ENCODE data around the gene ULBP2.
A peak's percentile ranks its signal among the peaks of the same experiment; 100 is the strongest.
"Not testable (repeated sequence)": the region's sequence is repeated elsewhere in the genome, so short reads cannot be mapped to it uniquely, and the experiment has no call there.

Gene ULBP2

DNA sequence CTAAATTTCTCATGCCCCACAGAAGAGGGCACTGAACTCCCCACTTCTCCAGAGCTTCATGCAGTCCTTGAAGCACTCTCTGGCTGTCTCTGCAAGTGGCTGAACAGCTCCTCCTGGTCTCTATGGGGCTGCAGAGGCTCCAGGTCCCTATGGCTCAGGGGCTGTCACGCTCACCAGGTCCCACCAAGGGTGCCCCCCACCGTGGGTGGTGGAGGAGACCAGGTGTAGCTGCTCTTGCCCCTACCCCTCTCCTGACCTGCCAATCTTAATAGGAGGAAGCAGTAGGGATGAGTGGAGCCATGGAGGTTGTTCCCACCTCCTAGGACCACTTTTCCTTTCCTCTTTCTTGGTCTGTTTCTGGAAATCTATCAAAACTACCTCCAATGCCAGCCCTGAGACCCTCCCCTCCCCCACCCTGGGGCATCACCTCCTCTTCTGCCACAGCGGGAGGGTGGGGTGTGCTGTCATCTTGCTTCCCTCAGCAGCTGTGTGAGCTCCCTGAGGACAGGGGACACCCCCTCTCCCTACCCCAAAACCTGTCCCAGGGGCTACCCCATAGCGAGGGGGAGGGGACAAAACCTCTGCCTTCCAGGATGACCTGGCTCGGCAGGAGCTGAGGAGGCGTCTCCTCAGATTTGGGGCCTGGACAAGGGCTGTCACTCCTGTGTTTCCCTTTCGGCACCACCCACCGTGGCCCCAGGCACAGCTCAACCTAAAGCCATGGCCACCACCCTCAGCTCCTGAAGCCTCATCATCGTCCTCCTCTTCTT, 31.9 kb upstream of the ULBP2 start:
- no peak for DNase-seq

DNA sequence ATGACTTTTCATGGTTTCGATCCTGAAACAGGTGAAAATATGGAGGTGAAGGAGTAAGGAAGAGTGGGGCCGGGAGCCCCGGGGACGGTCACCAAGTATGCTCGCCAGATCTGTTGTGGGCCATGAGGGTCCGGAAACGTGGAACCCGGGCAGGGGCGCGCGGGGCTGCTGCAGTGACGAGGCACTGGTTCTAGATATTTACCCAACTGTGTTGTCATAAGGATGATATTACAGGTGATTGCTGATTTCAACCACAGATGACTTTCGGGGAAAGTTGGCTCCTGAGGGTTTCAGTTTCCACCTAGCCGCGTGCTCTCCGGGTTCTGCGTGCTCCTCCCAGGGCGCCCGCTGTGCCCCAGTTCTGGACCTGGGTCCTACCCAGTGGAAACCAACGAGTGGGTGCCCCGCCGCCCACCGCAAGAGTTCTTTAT, 31.1 kb upstream of the ULBP2 start:
- no peak for DNase-seq

DNA sequence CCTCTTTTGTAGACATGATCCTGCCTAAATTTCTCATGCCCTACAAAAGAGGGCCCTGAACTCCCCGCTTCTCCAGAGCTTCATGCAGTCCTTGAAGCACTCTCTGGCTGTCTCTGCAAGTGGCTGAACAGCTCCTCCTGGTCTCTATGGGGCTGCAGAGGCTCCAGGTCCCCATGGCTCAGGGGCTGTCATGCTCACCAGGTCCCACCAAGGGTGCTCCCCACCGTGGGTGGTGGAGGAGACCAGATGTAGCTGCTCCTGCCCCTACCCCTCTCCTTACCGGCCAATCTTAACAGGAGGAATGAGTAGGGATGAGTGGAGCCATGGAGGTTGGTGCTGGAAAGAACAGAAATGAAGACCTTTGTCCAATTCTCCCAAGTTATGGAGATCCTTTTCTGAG, 29.1 kb upstream of the ULBP2 start:
- DNase-seq, result not testable (repeated sequence)

DNA sequence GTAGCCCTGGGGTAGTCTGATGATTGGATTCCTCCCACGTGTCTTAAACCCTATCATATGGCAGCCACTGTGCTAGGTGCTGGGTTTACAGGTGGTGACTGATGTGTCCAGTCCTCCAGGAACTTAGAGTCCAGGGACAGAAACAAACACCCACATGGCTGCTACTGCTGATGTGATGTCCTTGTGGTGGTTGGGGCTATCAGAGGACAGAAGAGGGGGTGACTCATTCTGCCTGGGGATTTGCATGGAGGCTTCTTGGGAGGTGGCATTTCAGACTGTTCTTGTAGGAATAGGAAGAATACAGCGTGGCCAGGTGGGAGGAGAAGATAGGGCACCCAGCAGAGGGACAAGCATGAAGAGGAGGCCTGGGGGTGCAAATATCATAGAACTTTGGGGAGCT, 28.7 kb upstream of the ULBP2 start:
- DNase-seq, result peak; percentile 49

DNA sequence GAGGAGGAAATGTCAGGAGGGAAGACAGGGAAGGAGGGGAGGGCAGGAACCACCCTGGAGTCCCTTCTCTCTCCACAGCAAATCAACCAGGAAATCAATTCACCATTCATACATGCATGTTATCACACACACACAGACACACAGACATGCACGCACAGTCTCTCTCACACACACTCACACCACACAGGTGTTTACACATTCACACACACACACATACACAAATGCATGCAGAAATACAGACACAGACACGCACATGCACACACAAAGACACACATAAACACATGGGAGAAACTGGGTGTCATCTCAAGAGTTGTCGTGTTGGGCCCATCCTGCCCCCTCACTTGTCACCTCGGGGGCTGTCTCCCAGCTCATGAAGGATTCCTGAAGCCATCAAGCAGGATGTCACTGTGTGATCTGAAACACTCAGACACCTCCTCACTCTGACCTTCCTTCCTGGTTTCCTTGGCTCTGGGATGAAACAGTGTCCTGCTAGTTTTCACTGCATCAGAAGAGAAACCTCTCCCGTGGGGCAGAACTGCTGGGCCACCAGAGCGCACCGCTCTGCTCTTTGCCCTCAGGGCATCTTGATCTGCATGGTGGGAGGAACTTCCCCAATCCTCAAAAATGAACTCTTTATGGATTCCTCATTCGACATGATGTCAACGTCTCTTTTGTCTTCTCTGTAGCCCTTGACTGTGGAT, 28.1 kb upstream of the ULBP2 start:
- no peak for DNase-seq

DNA sequence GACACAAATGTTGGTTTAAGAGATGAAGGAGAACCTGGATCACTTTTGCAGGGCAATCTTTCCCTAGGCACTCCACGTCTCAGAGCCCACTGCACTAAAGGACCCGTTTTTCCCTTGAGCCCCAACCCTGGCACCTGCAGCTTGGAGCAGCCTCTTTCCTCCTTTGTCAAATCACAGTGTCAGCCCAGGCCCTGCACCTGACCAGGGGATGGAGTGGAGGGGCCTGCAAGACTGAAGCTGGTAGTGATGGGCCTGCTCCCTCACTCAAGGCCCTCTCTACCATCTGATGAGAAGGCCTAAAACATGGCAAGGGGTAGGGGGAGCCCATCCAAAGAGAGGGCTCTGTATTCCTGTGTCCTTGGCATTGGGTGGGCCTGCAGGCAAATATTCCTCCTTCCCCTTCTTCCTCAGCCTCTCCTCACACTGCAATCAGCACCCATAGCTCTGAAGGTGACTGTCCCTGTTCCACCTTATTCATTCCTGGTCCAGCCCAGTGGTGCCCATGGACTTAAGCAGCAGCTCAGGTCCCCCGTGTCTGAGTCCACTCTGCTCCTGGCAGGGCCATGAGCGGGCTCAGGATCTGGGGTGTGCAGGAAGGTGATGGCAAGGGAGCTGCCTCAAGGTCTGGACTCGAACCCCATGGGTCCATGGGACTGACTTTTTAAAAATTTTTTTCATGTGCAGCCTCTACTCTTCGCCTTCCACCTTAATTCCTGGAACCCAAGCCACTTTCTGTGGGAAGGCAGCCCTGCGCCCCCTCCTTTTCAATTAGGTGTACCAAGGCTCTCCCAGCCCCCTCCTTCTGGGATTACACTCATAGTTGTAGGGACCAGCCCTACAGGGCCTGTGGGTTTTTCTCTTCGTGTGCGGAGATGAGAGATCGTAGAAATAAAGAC, 25.6 kb upstream of the ULBP2 start:
- no peak for DNase-seq

DNA sequence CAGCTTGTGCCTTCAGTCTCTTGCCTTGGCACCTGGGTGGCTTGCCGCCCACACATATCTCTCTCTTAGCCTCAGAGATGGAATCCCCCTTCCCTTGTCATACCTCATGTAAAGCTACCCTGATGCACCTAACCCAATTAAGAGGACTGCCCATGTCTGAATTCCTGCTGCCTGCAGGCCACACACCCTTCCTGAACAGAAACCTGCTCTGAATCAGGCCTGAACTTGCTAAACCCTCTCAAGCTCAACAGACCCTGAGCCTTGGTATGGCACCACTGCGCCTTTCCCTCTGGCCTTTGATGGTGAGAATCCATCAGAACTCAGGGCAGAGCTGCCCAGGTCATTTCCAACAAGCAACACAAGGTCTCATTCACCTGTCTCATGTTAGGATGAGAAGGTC, 24.1 kb upstream of the ULBP2 start:
- no peak for DNase-seq

DNA sequence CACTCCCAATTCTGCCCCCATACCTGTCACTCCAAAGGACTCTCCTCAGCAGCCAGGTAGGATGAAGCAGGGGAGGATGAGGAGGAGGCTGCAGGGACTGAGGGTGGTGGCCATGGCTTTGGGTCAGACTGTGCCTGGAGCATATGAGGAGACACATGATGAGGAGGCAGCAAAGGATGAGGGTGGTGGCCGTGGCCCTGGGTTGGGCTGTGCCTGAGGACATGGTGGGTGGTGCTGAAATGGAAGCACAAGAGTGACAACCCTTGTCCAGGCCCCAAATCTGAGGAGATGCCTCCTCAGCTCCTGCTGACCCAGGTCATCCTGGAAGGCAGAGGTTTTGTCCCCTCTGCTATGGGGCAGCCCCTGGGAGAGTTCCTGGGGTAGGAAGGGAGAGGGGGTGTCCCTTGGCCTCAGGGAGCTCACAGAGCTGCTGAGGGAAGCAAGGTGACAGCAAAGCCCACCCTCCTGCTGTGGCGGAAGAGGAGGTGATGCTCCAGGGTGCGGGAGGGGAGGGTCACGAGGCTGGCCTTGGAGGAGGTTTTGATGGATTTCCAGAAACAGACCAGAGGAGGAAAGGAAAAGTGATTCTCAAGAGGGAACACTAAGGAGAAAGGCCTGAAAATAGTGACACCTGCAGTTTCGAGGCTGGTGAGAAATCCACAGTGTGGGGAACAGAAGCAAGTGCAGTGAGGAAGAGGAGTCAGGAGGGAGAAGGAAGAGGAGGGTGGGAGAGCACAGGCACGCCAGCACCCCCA, 23.5 kb upstream of the ULBP2 start:
- DNase-seq, result no peak

DNA sequence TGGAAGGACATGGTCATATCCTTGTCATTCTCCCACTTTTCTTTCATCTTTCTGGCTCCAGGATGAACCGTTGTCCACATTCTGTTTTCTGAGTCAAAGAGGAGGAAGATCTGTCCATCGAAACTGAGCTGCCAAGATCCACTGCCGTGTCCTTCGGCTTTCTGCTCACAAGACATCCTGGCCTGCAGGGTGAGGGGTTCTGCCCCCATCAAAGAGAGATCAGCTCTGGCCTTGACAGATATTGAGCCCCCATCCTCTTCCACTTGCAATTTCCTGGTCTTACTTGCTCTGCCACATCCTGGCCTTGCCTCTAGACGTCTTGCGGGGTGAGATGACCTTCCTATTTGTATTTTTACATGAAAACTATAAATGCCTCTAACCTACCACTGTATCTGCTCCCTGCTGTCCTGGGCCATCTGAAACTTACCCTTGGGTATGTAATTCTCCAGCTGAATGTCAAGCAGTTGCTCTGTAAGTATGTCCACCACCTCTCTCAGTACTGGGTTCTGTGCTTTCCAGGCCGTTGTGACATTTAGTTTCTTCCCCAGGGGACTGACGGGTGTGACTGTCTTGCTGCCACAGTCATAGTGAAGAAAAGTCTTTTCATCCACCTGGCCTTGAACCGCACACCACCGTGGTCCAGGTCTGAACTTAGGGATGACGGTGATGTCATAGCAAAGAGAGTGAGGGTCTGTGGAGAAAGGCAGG, 22.5 kb upstream of the ULBP2 start:
- not testable (repeated sequence) for DNase-seq

DNA sequence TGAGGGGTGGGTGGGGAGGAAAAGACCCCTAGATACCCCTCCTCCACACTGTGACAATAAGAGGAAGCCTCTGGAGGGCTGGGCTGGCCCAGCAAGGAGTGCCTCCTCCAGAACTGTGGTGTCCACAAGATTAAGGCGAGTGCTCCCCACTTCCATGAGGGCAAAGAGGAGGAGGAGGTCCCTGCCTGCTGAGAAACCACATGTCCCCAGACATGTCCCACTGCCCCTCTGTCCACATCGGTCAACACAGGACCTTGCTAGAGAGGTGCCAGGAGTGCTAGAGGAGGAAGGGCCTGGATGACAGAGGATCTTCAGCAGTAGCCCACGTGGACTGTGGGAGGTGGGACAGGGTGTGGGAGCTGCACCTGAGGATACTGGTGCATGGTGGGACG, 22.0 kb upstream of the ULBP2 start:
- DNase-seq, result no peak

DNA sequence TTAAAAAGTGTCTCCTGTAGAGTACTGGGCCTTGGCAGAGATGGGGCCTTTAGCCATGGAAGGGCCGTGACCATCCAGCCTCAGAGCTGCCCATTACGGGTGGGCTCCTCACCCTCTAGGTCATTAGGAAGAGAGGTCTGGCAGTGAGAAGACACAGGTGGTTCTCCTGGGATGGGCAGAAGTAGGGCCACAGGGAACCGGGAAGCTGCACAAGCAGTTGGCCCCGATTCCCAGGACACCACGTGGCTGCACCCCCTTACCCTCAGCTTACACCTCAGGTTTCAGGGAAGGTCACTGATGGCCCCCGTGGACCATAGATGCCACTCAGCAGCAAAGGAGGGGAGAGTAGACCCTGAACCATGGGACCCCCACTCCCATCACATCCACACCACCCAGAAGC, 20.5 kb upstream of the ULBP2 start:
- no peak for DNase-seq

DNA sequence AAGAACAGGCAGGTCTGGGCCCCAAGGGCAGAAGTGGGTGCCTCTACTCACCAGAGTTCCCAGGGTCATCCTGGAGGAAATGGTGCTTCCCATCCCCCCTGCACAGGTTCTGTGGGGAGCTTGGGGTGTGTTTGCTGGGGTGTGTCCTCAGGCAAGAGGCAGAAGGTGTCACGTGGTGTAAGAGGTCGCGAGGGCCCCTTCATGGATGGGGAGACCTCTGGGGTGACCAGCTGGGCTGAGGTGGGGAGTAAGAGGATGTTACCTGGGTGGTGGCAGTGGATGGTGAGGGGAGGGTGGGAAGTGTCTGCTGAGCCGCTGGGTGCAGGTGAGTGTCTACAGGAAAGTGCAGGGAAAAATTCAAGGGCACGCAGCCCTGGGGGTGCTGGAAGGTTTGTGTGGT, 19.7 kb upstream of the ULBP2 start:
- DNase-seq, result not testable (repeated sequence)

DNA sequence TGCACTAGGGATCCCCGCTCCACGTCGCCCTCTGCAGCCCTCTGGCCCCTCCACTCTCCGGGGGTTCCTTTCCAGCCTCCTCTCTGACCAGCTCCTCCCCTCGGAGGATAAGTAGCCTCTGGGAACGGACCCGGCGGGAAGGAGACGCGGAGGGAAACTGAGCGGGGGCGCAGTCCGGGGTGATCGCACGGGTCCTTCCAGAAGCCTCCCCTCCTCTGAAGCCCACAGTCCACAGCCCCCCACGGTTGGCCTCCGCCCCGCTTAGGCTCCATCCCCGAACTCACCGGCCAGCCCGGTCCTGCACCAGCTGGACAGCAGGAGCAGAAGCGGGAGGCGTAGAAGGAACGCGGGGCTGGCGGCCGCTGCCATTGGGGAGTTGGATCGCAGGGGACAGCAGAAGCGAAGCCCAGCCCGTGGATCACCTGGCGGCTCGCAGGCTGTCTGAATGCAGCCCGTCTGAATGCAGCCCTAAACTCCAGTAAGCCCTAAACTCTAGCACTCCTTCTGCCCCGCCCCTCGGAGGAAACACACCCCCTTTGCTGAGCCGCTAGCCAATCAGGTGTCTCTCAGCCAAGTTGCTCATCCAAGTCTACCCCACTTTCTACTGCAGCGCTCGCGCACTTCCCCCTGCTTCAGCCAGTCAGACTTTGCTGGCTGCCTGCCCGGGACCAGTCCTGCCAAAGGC, 19.0 kb upstream of the ULBP2 start, which contains the start of gene RAET1G:
TSS of gene RAET1G (minus strand) at position 480 of the 685 bp plus-strand sequence. CDS start at position 369, 111 bp downstream.
- peak; percentile 95 for DNase-seq

DNA sequence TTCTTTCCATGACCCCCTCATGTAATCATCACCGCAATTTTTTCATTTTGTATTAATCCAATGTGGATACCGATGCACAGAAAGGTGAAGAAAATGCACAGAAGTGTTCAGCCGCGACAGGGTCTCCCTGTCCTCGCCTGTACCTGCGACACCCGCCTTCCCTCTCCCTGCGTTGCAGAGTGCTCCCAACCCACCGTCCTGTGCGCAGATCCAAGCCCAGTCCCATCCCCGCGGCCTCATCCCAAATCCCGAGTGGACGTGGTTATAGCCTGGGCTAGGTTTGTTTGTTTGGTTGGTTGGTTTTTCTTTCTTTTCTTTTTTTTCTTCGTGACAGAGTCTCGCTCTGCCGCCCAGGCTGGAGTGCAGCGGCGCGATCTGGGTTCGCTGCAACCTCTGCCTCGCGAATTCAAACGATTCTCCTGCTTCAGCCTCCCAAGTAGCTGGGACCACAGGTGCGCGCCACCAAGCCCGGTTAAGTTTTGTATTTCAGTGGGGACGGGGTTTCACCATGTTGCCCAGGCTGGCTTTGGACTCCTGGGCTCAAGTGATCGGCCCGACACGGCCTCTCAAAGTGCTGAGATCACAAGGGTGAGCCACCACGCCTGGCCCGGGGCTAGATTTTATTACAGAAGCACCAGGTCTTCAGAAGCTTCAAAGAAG, 18.4 kb upstream of the ULBP2 start:
- DNase-seq, result no peak

DNA sequence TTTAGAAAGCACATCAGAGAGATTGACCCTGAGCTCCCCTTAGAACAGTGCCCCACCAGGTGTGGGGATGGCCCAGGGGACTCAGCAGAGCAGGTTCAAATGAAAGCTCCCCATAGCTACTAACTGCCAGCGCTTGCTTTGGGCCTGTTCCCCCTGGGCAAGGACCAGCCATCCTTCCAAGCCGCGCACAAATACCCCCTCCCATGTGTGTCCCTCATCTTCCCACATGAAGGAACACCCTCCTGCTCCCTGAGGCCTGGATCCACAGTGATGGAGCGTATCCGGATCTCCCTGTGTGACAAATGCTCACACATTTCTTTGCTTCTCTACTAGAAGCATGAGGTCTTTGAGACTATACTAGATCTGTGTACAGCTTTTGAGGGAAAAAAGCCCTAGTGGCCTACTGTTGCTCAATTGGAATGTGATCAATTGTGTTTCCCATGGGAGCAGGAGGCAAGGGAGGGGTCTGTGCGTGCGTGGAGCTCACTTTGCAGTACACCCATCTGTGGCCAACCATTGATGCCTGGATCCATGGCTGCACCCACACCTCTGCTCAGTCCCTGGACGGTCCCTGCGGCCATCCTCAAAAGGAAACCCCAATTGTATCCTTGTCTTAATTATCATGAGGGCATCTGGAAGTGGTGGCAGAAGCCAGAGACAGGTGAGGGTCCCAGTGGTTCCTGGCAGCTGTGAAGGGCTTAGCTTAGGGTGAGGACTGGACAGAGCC, 17.4 kb upstream of the ULBP2 start:
- no peak for DNase-seq

DNA sequence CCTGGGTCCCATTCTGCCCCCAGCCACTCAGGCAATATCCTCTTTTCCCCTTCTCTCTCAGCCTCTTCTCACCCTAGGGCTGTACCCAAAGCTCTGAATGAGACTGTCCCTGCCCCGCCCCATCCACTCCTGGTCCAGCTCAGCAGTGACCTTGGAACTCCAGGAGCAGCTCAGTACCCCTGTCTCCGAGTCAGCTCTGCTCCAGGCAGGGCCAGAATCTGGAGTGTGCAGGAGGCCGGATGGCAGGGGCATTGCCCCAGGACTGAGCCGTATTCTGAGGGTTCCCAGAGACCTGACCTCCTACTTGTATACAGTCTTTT, 16.9 kb upstream of the ULBP2 start:
- DNase-seq, result no peak

DNA sequence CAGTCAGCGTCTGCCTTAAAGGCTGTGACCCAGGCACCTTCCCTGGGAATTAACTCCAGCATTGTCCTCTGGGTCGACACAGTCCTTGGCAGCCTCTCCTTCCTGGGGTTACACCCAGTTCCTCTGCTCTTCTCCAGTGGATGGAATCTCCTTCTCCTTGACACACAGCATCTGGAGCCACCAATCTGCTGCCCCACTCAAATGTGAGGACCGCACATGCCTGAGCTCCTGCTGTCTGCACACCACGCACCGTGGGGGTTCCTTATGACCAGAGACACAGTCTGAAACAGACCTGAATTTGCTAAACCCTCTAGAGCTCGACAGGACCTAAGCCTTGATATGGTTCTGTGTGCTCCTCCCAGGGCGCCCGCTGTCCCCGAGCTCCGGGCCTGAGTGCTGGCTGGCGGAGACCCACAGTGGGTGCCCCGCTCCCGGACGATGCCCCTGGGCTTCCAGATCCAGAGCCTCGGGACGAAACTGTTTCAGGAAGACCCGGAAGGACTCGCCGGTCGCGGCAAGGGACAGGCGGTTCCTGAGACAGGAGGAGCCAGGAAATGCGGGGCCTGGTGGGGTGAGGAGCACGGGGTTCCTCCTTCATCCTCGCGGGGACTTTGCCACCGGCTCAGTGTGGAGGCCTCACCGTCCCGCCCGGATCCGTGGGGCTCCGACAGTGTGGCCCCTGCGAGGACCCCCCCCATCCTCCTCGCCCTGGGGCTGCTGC, 16.4 kb upstream of the ULBP2 start:
- no peak for DNase-seq

DNA sequence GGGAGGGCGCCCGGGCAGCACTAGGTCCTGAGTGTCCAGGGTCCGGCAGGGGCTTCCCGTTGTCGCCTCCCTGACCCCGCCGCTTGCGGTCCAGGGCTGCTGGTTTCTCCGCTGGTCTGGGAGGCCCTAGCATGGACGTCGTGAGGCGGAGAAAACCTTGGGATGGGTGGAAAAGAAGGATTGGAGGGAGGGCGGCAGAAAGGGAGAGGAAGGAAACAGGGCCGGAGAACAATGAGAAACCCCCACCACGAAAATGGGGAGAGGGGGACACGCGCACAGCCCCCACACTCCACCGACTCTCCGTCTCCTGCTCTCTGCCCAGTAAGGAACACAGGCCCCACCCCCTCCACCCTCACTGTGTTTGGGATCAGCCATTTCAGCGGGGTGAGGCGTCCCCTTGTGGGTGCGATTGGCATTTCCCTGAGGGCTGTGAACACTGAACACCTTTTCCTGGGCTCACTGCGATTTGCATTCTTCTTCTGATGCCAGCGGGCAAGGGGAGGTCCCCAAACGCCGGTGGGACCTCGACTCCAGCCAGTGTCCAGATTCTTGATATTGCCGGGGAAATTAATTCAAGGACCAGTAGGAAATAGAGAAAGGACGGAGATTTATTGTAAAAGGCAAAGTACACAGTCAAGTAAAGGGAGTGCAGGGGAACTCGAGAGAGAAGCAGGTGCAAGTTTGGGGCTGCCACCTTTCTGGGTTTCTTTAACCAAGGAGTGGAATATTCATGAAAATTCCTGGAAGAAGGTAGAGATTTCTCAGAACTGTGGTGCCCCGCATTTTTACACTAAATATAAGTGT, 15.6 kb upstream of the ULBP2 start:
- peak; percentile 84 for DNase-seq

DNA sequence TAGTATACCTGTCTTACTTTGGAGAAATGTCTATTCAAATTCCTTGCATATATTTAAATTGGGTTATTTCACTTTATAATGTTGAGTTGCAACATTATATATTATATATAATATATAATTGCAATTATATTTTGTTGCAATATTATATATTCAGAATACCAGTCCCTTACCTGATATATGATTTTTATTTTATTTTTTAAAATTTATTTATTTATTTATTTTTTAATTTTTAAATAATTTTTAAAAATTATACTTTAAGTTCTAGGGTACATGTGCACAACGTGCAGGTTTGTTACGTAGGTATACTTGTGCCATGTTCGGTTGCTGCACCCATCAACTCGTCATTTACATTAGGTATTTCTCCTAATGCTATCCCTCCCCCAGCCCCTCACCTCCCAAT, 14.8 kb upstream of the ULBP2 start:
- DNase-seq, result not testable (repeated sequence)

All from hematopoietic multipotent progenitor cell treated with erythropoietin and hydrocortisone succinate and interleukin-3 and kit ligand, for 8 days (in vitro differentiated cells).